Subcutaneous adipose tissue (tissue), 4 donors: Measurements from ENCODE around the gene ALG5. TPM values are rescaled to one million over a fixed set of nuclear protein-coding genes. Genes with fewer than 3 reads are reported as not detected.

ENCODE experiments used
- CTCF ChIP-seq: fragments of 450-650 bp; IDR thresholded peaks from one replicate; pipeline ENCODE4 v1.5.1; 2016; ENCODE audit warnings: low read depth, mild to moderate bottlenecking, control low read depth, antibody characterized with exemption, moderate library complexity
- total RNA-seq, 4 donors: library from RNA; depleted of rRNA; stranded (reverse); fragments of >200 nt; gene quantifications; one replicate each; pipeline ENCODE4 v1.1.0, GENCODE V29; 2016

Gene ALG5
- total RNA-seq: 10 to 100 TPM; 19.6 to 54.8 (median 31.0) TPM

- no peak for TF ChIP-seq CTCF
Observed at GRCh38 chr13:36999054-36999714, at the start of gene ALG5. ALG5 (minus strand) TSS chr13:36999340; CDS start chr13:36999300, 40 bp downstream.

DNA sequence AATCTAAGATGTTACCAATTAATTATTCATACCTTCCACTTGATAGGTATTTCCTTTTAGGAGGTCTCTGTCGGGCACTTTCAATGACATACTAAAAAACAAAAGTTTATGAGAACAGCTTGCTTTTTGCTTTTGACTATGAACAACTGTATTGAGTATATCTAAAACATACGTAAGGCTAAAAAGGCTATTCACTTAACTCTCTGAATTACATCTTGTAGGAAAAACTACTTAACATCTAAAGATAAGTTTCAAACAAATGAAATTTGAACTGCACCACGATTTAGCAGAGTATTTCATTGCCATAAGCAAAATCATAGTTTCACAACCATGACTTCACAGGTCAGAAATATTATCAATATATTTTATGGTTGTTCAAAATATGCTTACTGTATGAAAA lies 48.7 kb upstream of the ALG5 start:
- TF ChIP-seq CTCF: no peak

- no peak for TF ChIP-seq CTCF
Observed at GRCh38 chr13:37047032-37047431, 47.9 kb upstream of the ALG5 start.

GRCh38 chr13:37046062-37046461 lies 46.9 kb upstream of the ALG5 start:
- no peak for TF ChIP-seq CTCF

- no peak for TF ChIP-seq CTCF
Observed at GRCh38 chr13:37040789-37041188, 41.6 kb upstream of the ALG5 start.

DNA sequence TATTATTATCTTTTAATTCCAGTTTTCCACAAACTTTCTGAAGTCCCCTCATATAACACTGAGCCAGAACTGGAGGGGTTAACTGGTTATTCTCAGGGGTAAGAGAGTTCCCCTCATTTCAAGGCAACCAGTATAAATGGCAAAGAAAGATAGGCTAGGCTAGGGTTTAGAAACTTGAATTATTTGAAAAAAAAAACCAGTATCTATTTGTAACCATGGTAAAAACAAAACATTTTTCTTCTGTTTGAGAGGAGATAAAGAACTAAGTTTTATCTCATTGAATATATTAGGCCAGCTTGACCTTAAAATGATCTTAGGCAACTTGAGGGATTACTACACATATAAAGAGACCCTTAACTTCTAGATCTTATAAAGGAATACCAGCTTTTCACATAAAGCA lies 40.8 kb upstream of the ALG5 start:
- TF ChIP-seq CTCF: no peak

DNA sequence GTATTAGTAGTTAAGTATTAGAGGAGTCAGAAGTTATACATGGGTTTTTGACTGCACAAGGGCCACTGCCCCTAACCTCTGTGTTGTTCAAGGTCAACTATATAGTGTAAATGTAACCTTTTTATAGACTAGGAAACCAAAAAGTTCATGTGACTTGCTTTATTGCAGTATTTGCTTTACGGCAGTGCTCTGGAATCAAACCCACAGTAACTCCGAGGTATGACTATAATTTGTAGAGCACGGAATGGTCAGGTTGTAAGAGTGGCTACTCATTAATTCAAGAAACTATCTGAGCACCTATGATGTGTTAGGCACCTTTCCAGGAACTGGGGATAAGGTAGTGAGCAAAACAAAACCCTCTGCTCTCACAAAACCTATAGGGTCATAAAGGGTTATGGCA lies 38.1 kb upstream of the ALG5 start:
- TF ChIP-seq CTCF: no peak
